Endothelial cell (in vitro differentiated cells): ENCODE results near the gene IBA57. TPM values are rescaled to one million over a fixed set of nuclear protein-coding genes. Genes with fewer than 3 reads are reported as not detected.

Experiments used
- DNase-seq: peaks from one replicate; pipeline ENCODE4 v3.0.0; 2021; ENCODE audit warnings: low spot score
- H3K27ac Mint-ChIP-seq: one replicate; pipeline ENCODE4 v1.8.0; 2021; ENCODE audit warnings: mixed read lengths, inconsistent platforms; ENCODE audit not compliant: unreplicated experiment
- H3K27me3 Mint-ChIP-seq: one replicate; pipeline ENCODE4 v1.8.0; 2021; ENCODE audit warnings: mild to moderate bottlenecking, moderate library complexity, mixed read lengths, inconsistent platforms; ENCODE audit not compliant: unreplicated experiment
- H3K36me3 Mint-ChIP-seq: one replicate; pipeline ENCODE4 v1.8.0; 2021; ENCODE audit warnings: mild to moderate bottlenecking, low read depth, mixed read lengths, inconsistent platforms; ENCODE audit not compliant: unreplicated experiment
- H3K4me1 Mint-ChIP-seq: one replicate; pipeline ENCODE4 v1.8.0; 2021; ENCODE audit warnings: mild to moderate bottlenecking, mixed read lengths, inconsistent platforms; ENCODE audit not compliant: unreplicated experiment
- H3K4me3 Mint-ChIP-seq: one replicate; pipeline ENCODE4 v1.8.0; 2021; ENCODE audit warnings: mild to moderate bottlenecking, mixed read lengths, inconsistent platforms; ENCODE audit not compliant: unreplicated experiment
- H3K9me3 Mint-ChIP-seq: one replicate; pipeline ENCODE4 v1.8.0; 2021; ENCODE audit warnings: mixed read lengths, inconsistent platforms; ENCODE audit not compliant: unreplicated experiment
- CTCF ChIP-seq: fragments of 200-600 bp; sonication (generic); IDR thresholded peaks from one replicate; pipeline ENCODE4 v1.5.0; 2021; ENCODE audit warnings: antibody characterized with exemption; ENCODE audit not compliant: unreplicated experiment
- total RNA-seq: library from RNA; stranded (reverse); fragmentation: NEBNext Ultra II Directional; extraction: Animal tissue kit (Norgen Biotek cat#: 25700); gene quantifications from one replicate; pipeline ENCODE4 v1.2.1, GENCODE V29; 2021; ENCODE audit not compliant: unreplicated experiment

Gene IBA57
- total RNA-seq, 1 donor from 2014 or later, result 11.5 TPM

DNA sequence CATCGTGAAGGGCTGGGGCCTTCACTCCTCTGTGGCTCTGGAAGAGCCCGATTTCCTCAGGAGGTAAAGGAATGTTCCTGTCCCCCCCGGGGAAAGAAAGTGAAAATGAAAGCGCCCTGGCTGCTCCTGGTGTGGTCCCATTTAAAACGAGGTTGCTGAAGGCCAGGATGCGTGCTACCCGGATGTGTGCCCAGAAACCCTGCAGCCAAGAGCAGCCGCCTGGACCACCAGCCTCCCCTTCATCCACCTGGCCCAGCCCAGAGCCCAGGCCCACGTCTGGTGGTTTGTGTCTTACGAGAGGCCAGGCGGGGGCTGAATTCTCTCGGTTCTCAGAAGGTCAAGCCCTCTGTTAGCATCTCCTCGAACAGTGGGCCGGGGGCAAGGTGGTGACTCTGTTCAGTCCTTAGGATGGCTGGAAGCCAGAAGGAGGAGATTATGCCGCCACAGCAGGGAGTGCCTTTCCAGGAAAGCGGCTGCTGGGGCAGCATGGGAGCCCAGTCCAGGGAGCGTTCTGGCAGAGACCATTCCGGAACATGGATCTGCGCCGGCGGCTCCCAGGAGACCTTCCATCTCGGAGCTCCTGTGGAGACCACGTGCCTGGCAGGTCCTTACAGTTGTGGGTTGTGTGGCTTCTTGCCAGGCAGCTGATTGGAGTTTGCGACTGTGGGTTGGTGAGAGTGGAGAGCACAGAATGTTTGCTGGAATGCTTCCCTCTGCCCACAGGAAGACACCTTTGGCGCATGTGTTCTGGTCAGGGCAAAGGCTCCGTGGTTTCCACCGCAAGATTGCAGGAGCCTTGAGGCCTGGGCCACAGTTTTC, 24.2 kb upstream of the IBA57 start:
- TF ChIP-seq CTCF, result no peak
- no peaks in the 10 kb centered on the region for H3K9me3 Mint-ChIP-seq
- H3K4me3 Mint-ChIP-seq, result peak overlapping the region; percentile 94
- H3K36me3 Mint-ChIP-seq, result peaks cover 8% of the 10 kb centered on the region
- peaks cover 25% of the 10 kb centered on the region for H3K4me1 Mint-ChIP-seq
- peaks cover 11% of the 10 kb centered on the region for H3K27me3 Mint-ChIP-seq
- peak overlapping the region; percentile 80 for H3K27ac Mint-ChIP-seq
- no peak for DNase-seq

DNA sequence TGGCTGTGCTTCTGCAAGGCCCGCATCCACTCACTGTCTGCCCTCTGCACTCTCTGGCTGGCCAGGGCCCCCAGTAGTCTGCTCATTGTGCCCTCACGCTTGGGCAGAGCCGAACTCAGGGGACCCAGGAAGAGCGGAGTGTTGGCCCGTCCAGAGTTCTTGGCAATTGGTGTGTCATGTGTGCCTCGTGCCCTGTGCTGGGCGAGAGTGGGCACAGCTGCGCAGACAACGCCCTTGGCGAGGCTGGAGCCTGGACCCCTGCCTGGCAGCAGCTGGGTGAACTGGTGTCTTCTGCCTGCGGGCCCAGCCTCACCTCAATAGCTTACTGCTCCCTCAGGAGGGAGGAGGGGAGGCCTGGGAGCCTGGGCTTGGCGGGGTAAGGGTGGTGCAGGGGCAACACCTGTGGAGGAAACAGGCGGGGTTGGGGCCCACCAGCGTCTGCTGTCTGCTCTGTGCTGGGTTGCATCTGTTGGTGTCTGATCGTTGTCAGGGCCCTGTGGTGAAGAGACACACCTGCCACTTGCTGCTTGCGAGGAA, 23.4 kb upstream of the IBA57 start:
- Mint-ChIP-seq H3K4me1 (peaks cover 25% of the 10 kb centered on the region), H3K9me3 (no peaks in the 10 kb centered on the region), H3K27me3 (peaks cover 11% of the 10 kb centered on the region), H3K36me3 (peaks cover 8% of the 10 kb centered on the region), H3K27ac (no peak overlapping the region), H3K4me3 (peak overlapping the region; percentile 94)
- DNase-seq, result no peak
- no peak for TF ChIP-seq CTCF

- peaks cover 25% of the 10 kb centered on the region for H3K4me1 Mint-ChIP-seq
- no peak for DNase-seq
- peaks cover 8% of the 10 kb centered on the region for H3K36me3 Mint-ChIP-seq
- H3K9me3 Mint-ChIP-seq, result no peaks in the 10 kb centered on the region
- no peak for TF ChIP-seq CTCF
- H3K27me3 Mint-ChIP-seq, result peaks cover 11% of the 10 kb centered on the region
- H3K4me3 Mint-ChIP-seq, result peak overlapping the region; percentile 65
- no peak overlapping the region for H3K27ac Mint-ChIP-seq
Measured at GRCh38 chr1:228142701-228143136, 22.9 kb upstream of the IBA57 start.

- peaks cover 11% of the 10 kb centered on the region for H3K27me3 Mint-ChIP-seq
- no peak for DNase-seq
- H3K4me3 Mint-ChIP-seq, result peak overlapping the region; percentile 60
- H3K36me3 Mint-ChIP-seq, result peaks cover 8% of the 10 kb centered on the region
- peak overlapping the region; percentile 48 for H3K27ac Mint-ChIP-seq
- no peaks in the 10 kb centered on the region for H3K9me3 Mint-ChIP-seq
- no peak for TF ChIP-seq CTCF
- peaks cover 25% of the 10 kb centered on the region for H3K4me1 Mint-ChIP-seq
Measured at GRCh38 chr1:228143480-228144192, 22.0 kb upstream of the IBA57 start.
